Raji (cell line): ENCODE results near the gene RIMBP2.

Source experiments
- POLR2A ChIP-seq: IDR thresholded peaks from 2 replicates; pipeline ENCODE4 v1.6.1; 2011; ENCODE audit warnings: low read depth, low read length, control low read depth; ENCODE audit not compliant: insufficient read depth

RIMBP2 gene, protein sequence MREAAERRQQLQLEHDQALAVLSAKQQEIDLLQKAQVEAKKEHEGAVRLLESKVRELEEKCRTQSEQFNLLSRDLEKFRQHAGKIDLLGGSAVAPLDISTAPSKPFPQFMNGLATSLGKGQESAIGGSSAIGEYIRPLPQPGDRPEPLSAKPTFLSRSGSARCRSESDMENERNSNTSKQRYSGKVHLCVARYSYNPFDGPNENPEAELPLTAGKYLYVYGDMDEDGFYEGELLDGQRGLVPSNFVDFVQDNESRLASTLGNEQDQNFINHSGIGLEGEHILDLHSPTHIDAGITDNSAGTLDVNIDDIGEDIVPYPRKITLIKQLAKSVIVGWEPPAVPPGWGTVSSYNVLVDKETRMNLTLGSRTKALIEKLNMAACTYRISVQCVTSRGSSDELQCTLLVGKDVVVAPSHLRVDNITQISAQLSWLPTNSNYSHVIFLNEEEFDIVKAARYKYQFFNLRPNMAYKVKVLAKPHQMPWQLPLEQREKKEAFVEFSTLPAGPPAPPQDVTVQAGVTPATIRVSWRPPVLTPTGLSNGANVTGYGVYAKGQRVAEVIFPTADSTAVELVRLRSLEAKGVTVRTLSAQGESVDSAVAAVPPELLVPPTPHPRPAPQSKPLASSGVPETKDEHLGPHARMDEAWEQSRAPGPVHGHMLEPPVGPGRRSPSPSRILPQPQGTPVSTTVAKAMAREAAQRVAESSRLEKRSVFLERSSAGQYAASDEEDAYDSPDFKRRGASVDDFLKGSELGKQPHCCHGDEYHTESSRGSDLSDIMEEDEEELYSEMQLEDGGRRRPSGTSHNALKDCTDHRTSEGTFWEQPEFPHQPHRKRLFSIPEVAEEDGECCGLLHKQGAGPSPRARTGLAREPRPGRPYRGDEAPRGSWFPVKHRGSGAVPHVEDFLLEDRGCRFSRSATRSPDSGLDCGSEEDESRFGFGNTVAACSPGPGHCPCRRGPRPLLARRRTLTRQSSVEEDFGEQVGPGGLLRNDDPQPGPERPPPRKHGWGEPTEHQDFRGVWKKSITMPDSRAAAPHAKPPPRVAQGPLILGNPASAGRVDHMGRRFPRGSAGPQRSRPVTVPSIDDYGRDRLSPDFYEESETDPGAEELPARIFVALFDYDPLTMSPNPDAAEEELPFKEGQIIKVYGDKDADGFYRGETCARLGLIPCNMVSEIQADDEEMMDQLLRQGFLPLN (N-terminal part only)

DNA sequence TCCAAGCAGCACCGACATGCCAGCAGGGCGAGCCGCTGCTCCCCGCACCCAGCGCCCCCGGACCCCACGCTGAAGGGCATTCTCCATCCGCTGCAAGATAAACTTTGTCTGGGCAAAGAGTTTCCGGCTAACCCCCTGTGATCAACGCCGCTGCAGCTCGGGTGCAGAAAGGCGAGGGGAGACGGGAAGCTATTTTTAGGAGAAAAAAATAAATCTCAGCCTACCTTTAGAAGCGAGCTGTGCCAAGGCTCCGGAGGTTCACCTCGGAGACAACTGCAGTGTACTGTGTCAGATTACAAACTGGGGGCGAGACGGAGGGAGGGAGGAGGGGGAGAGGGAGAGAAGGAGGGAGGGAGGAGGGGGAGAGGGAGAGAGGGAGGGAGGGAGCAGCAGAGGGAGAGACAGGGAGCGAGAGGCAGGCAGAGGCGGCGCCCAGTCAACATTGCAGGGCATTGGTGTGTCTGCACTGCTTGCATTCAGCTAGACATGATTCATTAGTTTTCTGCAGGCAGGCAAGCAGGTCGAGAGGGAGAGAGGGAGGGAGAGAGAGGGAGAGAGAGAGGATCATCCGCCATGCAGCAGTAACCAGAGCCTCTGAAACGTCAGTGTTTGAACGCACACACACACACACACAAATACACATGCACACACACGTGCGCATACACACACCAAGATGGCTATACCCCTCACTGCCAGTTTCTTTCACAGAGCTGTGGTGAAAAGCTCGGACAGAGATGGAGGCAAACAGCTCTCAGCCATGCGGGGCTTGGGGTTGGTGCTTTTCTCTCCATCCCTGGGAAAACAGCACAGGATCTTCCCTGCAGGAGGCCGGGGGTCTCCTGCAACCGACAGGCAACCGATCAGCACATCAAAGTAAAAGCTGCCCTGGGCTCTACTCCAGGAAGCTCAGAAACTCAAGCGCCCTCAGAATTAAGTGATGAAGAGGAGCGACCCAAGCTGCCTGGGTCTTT lies at the start of gene RIMBP2:
Gene RIMBP2, minus strand, starts transcription at position 302 of the 971 bp plus-strand sequence. CDS start 237,286 bp downstream, outside the sequence.
- no peak for TF ChIP-seq POLR2A

DNA sequence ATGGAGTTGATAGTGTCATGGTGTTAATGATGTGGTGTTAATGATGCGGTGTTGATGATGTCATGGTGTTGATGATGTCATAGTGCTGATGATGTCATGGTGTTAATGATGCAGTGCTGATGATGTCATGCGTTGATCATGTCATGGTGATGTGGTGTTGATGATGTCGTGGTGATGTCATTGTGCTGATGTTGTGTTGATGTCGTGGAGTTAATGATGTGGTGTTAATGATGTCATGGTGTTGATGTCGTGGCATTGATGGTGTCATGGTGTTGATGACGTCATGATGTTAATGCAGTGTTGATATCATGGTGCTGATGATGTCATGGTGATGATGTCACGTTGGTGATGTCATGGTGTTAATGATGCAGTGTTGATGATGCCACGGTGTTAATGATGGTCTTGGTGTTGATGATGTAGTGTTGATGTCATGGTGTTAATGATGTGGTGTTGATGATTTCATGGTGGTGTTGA lies 49.1 kb upstream of the RIMBP2 start:
- no peak for TF ChIP-seq POLR2A

DNA sequence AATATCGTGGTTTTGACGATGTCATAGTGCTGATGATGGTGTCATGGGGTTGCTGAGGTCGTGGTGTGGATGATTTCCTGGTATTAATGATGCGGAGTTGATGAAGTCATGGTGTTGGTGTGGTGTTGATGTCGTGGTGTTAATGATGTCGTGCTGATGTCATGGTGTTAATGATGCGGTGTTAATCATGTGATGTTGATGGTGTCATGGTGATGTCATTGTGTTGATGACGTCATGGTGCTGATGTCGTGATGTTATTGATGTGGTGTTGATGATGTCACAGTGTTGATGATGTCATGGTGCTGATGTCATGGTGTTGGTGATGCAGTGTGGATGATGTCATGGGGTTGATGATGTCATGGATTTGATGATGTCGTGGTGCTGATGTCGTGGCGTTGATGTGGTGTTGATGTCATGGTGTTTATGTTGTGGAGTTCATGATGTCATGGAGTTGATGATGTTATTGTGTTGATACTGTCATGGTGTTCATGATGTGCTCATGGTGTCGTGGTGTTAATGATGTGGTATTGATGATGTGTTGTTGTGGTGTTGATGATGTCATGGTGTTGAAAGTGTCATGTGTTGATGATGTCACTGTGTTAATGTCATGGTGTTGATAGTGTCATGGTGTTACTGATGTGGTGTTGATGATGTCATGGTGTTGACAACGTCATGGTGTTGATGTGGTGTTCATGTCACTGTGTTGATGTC lies 48.5 kb upstream of the RIMBP2 start:
- TF ChIP-seq POLR2A: no peak

DNA sequence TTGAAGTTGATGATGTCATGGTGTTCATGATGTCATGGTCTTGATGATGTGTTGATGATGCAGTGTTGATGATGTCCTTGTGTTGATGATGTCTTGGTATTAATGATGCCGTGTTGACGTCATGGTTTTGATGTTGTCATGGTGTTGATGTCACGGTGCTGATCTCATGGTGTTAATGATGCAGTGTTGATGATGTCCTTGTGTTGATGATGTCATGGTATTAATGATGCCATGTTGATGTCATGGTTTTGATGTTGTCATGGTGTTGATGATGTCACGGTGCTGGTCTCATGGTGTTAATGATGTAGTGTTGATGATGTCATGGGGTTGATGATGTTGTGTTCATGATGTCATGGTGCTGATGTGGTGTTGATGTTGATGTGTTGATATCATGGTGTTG lies 48.0 kb upstream of the RIMBP2 start:
- no peak for TF ChIP-seq POLR2A

DNA sequence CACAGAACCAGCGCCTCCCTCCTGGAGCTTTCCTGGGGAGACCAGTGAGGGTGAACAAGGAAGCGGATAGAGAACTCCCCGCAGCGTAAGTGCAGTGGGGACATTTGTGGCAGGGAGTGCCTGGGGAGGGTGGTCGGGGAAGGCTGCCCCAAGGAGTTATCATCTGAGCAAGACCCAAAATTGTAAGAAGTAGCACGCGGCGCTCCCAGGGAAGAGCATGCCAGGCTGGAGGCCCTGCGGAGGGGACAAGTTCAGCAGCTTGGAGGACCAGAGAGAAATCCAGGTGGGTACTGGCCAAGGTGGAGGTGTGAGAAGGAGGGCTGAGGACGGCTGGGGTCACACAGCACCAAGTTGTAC lies 46.2 kb upstream of the RIMBP2 start:
- no peak for TF ChIP-seq POLR2A

DNA sequence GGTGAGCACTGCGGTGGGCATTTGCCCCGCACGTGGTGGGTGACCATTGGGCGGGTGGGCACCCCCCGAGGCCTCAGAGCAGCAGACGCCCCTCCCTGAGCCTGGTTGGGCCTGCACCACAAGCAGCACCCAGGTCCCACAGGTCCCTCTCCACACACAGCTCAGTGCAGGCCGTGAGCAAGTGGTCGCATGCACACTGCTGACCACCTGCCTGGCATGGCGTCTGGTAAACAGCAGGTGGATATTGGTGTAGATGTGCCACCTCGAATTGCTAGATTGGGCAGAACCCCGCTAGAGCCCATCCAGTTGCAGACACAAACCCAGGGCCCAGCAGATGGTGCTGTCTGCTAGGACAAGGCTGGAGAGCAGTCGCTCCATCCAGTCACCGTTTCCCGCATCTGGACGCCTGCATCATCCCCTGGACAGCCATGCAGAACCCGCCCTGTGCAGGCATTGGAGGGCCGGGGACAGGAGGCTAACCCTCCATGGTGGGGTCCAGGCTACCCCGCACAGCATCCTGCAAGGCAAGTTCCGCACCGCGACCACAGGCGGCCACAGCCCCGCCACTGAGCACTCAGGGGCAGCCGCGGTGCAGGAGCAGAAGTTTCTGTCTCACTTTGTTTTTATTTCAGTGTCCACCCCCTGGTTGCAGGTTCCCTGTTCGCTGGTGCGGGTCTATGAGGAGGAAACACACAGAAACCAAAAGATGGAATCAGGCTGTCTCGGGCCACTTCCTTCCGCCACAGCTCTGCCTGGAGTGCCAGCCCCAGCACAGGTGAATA lies 45.6 kb upstream of the RIMBP2 start:
- TF ChIP-seq POLR2A: no peak

DNA sequence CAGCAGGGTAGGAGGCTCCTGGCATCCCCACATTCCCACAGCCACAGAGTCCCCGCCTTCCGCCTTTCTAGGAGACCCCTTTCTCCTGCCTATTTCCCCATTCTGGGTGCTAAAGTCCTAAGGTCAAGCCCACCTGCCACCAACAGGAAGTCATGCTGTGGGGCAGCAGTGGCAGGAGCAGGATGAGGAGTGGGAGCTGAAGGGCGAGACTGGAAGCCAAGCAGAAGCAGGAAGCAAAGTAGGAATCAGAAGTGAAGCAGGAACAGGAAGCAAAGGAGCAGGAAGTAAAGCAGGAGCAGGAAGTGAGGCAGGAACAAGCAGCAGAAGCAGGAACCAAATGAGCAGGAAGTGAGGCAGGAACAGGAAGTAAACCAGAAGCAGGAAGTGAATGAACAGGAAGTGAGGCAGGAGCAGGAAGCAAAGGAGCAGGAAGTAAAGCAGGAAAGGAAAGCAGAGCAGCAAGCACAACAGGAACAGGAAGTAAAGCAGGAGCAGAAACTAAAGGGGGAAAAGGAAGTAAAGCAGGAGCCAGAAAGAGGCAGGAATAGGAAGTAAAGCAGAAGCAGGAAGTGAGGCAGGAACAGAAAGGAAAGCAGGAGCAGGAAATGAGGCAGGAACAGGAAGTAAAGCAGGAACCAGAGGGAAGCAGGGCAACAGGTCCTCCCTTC lies 38.3 kb upstream of the RIMBP2 start:
- TF ChIP-seq POLR2A: no peak

DNA sequence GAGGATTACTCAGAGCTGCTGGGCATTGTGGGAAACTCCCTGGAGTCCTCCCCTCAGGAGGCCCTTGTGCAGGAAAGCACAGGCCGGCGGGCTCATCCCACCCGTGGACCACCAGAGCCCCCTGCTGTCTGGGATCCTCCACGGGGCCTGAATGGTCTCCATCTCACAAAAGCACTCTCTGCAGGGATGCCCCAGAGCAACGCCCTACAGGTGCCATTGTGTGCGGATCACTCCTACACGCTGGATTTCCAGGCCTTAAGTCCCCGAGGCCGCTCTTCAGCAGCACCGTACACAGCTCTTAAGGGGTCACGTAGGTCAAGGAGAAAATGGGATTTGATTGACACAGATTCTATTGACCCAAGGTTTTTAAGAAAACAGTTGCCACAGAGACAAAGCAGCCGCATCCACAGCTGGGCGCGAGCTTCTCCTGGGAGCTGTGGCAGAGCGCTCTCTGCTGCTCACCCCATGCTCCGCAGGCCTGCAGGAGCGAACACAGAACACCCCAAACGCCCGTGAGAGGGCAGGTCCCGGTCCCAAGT lies 36.7 kb upstream of the RIMBP2 start:
- no peak for TF ChIP-seq POLR2A

DNA sequence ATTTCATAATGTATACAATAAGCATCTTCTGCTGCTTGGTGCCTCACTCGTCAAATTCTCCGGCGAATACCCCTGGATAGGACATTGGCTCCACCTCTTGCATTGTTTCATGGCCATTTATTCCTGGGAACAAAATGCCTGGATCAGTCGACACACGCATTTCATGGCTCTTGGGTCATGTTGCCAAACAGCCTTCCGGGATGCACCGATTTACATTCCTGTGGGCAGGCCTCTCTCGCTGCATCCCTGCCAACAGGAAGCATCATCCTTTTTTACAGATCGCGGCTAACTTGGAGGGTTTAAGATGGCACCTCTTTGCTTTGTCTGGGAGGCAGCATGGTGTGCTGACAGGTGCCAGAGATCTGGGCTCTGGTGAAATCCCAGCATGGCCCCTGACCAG lies 32.7 kb upstream of the RIMBP2 start:
- TF ChIP-seq POLR2A: no peak

DNA sequence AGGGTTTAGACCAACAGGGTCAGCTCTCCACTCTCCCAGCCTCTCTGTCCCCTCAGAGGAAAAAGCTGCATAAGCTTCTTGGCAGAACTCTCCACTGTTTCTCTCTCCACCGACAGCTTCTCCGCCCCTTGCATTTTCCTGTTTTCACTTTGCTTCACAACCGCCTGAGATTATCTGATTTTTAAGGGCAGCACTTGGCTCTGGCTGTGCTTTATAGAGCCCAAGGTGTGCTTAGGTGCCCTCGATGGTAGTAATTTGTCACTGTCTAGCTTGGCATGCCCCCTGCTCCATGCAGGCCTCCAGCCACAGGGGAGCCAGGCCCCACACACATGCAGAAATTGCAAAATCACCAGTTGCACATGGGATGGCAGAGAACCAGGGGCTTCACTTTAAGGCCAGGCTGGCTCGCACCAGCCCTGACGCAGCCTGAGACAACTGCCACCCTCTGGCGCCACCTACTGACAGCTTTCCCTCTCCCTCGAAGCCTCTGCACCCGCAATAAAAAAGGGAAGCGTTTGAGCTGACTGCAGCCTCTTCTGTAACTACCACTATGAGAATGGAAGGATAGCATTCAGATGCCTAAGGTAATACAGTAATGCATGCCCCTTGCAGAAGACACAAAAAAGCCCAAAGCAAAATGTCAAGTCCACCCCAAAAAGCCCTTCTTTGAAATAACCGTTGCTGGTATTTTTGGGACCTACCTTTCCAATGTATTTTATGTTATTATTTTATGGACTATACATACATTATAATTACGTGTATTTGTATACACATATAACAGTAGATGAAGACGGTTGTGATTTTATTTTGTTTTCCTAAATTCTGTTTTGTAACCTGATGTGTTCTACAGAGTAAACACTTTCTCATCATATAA lies 32.0 kb upstream of the RIMBP2 start:
- no peak for TF ChIP-seq POLR2A

DNA sequence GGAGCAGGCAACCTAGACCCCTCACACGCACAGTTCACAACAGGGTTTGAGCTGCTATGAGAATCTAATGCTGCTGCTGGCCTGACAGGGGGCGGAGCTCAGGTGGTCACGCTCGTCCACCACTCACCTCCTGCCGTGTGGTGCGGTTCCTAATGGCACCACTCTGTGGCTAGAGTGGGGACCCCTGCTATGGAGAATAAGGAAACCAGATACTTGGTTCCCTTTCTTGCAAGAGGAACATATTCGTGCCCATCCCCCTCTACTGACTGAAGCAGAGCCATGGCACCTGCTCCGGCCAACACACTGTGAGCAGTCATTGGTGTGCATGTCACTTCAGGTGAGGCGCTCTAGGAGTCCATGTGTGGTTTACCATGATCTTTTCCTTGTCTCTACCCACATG lies 30.4 kb upstream of the RIMBP2 start:
- TF ChIP-seq POLR2A: no peak
